ENCODE results near the gene GALNT10.

Gene GALNT10

DNA sequence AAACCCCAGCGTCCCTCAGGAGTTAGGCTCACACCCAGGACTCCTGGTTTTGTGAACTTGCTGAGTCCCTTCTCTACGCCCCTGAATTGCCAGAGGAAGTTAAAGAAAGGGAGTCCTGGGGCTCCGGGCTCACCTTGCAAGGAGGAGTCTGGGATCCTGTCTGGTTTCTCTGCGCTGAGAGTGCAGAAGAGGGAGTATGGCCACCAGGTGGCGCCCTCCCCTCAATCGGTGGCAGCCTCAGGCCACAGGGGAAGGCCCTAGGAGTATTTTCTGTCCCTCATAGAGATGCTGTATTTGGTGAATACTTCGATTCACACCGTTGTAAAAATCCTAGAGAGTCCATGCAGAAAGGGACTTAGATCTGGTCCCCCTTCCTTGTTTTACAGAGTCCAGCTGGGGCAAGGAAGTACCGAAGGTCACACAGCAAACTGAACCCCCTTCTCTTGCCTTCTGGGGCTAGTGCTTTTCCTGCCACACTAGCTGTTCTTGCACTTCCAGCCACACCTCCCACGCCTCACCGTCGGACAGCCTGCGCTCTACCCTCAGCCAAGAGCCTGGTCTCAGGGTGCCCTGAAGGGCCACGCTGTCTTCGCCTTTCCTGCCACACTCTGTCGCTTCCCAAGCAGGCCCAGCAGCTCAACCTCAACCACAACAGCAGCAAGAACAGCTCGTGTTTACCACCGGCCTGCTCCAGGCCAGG lies 277.3 kb downstream of the GALNT10 start:
- H3K9me3 ChIP-seq (ENCODE audit: control insufficient read depth, low read length): no peaks in the 10 kb centered on the region
- no peaks in the 10 kb centered on the region for H3K36me3 ChIP-seq (ENCODE audit: control insufficient read depth, insufficient read depth, low read length)
- H3K27me3 ChIP-seq (replicated peaks; ENCODE audit: control insufficient read depth, insufficient read depth, low read length, poor library complexity, severe bottlenecking): peaks cover 11% of the 10 kb centered on the region
- no peak overlapping the region for H3K4me3 ChIP-seq (ENCODE audit: insufficient read depth, low read depth, low read length, poor library complexity, severe bottlenecking)
- peak; percentile 23 to 53 (median 31) for DNase-seq
- no peak overlapping the region for H3K27ac ChIP-seq (ENCODE audit: insufficient read depth, low read length, poor library complexity, severe bottlenecking)
- H3K4me1 ChIP-seq (ENCODE audit: control insufficient read depth, insufficient read depth, low read length, poor library complexity, severe bottlenecking): peaks cover 4% of the 10 kb centered on the region

DNA sequence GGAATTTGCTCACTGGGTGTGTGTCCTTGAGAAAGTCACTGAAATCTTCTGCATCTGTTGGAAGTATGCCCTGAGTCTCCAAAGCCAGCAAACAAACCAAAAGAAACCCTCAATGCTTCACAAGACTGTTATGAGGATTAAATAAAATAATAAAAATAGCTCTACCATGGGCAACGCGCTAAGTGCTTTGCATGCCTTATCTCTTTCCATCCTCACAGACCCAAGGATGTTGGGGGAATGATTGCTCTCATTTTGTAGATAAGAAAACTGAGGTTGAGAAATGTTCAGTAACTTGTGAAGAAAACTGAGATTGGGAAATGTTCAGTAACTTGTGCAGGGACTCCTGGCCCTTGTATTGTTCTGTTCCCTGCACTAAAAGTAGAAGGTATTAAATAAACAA lies 279.6 kb downstream of the GALNT10 start:
- no peak overlapping the region for H3K27ac ChIP-seq (ENCODE audit: insufficient read depth, low read length, poor library complexity, severe bottlenecking)
- H3K27me3 ChIP-seq (replicated peaks; ENCODE audit: control insufficient read depth, insufficient read depth, low read length, poor library complexity, severe bottlenecking): peaks cover 34% of the 10 kb centered on the region

More for the DNA sequence above, 279.6 kb downstream of the GALNT10 start:
- H3K4me1 ChIP-seq (ENCODE audit: control insufficient read depth, insufficient read depth, low read length, poor library complexity, severe bottlenecking): peaks cover 26% of the 10 kb centered on the region
- H3K9me3 ChIP-seq (ENCODE audit: control insufficient read depth, low read length): no peaks in the 10 kb centered on the region
- H3K4me3 ChIP-seq (ENCODE audit: insufficient read depth, low read depth, low read length, poor library complexity, severe bottlenecking): no peak overlapping the region
- no peaks in the 10 kb centered on the region for H3K36me3 ChIP-seq (ENCODE audit: control insufficient read depth, insufficient read depth, low read length)
- no peak for DNase-seq

Measured in effector memory CD4-positive, alpha-beta T cell (primary cell).